Measurements from ENCODE around the gene FAM171A1. TPM values are rescaled to one million over a fixed set of nuclear protein-coding genes. Genes with fewer than 3 reads are reported as not detected.

FAM171A1 gene
- total and polyA plus RNA-seq, 2 of the 13 experiments (the other 11 are each of a cell fraction or from before 2014, with no cell fraction given), result 21.5 to 34.7 TPM

- FAIRE-seq, result no peak
- no peak for ATAC-seq
- in situ Hi-C loops (cut with HindIII; ENCODE audit: extremely low pct_ligation_motif_present, low pct_unique_long_range_greater_than_20kb), result no loop called here
- H3K9ac ChIP-seq (ENCODE audit: insufficient read depth, low read depth, low read length), result 0 out of 2 replicates have a peak overlapping the region, but pooled peaks have one; percentile 33
- no peak overlapping the region for H2AFZ ChIP-seq (ENCODE audit: low read length)
- H3K9me3 ChIP-seq (ENCODE audit: low read length), result no peaks in the 10 kb centered on the region
- H4K20me1 ChIP-seq (ENCODE audit: insufficient read depth, low read length), result no peaks in the 10 kb centered on the region
- no peak overlapping the region for H3K4me3 ChIP-seq (replicated peaks in 1 of 3; ENCODE audit: insufficient read depth in 1 of 3, low read depth in 2 of 3, low read length in 3 of 3)
- intact Hi-C loops (cut with micrococcal nuclease; ENCODE audit: unreplicated experiment), result no loop called here
- H3K79me2 ChIP-seq (ENCODE audit: insufficient read depth, low read length), result peaks cover 71% of the 10 kb centered on the region
- CTCF ChIA-PET (ENCODE audit: low intra/inter-chr PET ratio, low total read pairs), result no interaction called here
- peak overlapping the region; percentile 96 for H3K27ac ChIP-seq (ENCODE audit: extremely low read length, insufficient read depth, low read length)
- 0 out of 2 replicates have a peak overlapping the region, but pooled peaks have one; percentile 65 for H3K4me2 ChIP-seq (ENCODE audit: low read depth, low read length)
- POLR2A ChIA-PET, result no interaction called here
- H3K27me3 ChIP-seq (ENCODE audit: control insufficient read depth in 1 of 2, insufficient read depth in 2 of 2, low read length in 2 of 2), result no peaks in the 10 kb centered on the region
- 88% methylated on average over 4 of the region's 4 CpGs for WGBS (ENCODE audit: low lambda C conversion rate)
- H3K36me3 ChIP-seq (replicated peaks in 1 of 2; ENCODE audit: control insufficient read depth in 1 of 2, insufficient read depth in 2 of 2, low read length in 2 of 2), result peaks cover 0 to 1% of the 10 kb centered on the region in 2 experiments; a peak in 2 of 5 replicates
- DNase-seq (ENCODE audit: low spot score), result no peak
- peaks cover 89% of the 10 kb centered on the region for H3K4me1 ChIP-seq (ENCODE audit: insufficient read depth, low read length)
- BruUV-seq (replicated peaks), result no TSS peak
- TF ChIP-seq MYPOP (CRISPR knock-in tag; IDR thresholded peaks at IDR 0.05), result no peak
- no peak for TF ChIP-seq CBX1 (IDR thresholded peaks at IDR 0.05; ENCODE audit: low read depth)
- no peak for TF ChIP-seq DDIT3 (CRISPR knock-in tag; IDR thresholded peaks at IDR 0.05)
- peak; percentile 5; the same call in 1 of the 2 replicates for TF ChIP-seq GATAD2A (CRISPR knock-in tag; IDR thresholded peaks at IDR 0.05)
- no peak for TF ChIP-seq PAWR (CRISPR knock-in tag; IDR thresholded peaks at IDR 0.05; ENCODE audit: borderline replicate concordance)
- no peak for TF ChIP-seq ZNF614 (CRISPR knock-in tag; IDR thresholded peaks at IDR 0.05; ENCODE audit: borderline replicate concordance)
- TF ChIP-seq CREB1 (IDR thresholded peaks at IDR 0.05), result 0 out of 2 replicates have a peak, but pooled peaks have one; percentile 5
- no peak for TF ChIP-seq CREB1 (CRISPR knock-in tag; IDR thresholded peaks at IDR 0.05)
- no peak for TF ChIP-seq SKIL (CRISPR knock-in tag; IDR thresholded peaks at IDR 0.05; ENCODE audit: borderline replicate concordance)
- TF ChIP-seq GMEB2 (CRISPR knock-in tag; IDR thresholded peaks at IDR 0.05; ENCODE audit: low read depth), result no peak
- TF ChIP-seq ARID3A (IDR thresholded peaks at IDR 0.05; ENCODE audit: low read depth, low read length), result no peak
- no peak for TF ChIP-seq POGZ (CRISPR knock-in tag; IDR thresholded peaks at IDR 0.05)
- TF ChIP-seq ZNF775 (CRISPR knock-in tag; IDR thresholded peaks at IDR 0.05; ENCODE audit: borderline replicate concordance), result no peak
- TF ChIP-seq SRSF4 (IDR thresholded peaks at IDR 0.05; ENCODE audit: low read depth, low read length, poor library complexity, severe bottlenecking), result no peak
- no peak for TF ChIP-seq NCOA2 (CRISPR knock-in tag; IDR thresholded peaks at IDR 0.05)
- TF ChIP-seq STAT6 (CRISPR knock-in tag; IDR thresholded peaks at IDR 0.05; ENCODE audit: borderline replicate concordance), result no peak
Measured at GRCh38 chr10:15336211-15336610, 34.9 kb downstream of the FAM171A1 start.
